ENCODE data around the gene GTF2H2.
"Not testable (repeated sequence)": the region's sequence is repeated elsewhere in the genome, so short reads cannot be mapped to it uniquely, and the experiment has no call there.

DNA sequence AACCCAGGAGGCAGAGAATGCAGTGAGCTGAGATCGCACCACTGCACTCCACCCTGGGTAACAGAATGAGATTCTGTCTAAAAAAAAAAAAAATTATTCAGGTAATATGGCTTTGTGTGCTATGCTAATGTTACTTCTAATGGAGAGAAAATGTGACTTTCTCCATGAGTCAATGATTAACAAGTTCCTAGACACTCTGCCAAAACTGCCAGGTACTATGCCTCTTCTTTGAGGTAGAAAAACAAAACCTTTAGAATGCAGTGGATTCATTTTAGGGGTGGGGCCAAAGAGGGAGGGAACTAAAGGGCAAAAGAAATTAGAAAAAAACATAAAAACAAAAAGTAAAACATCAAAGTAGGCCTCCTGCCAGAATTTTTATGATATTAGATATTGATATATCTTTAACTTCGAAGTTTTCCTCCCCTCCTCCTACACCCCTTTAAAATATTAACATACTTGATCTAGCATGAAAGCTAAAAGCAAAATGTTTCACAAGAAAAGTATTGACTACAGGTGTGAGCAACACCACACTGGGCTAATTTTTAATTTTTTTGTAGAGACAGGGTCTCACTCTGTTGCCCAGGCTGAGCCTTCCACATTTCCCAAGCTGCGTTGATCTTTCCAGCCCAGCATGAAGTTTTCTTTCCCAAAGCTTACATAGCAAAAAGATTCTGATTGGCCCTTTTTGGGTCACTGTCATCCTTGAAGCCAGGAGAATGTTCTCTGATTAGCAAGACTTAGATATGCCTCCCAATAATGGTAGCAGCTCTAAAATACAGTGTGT, 17.0 kb upstream of the GTF2H2 start:
- TF ChIP-seq, protein P1, sequence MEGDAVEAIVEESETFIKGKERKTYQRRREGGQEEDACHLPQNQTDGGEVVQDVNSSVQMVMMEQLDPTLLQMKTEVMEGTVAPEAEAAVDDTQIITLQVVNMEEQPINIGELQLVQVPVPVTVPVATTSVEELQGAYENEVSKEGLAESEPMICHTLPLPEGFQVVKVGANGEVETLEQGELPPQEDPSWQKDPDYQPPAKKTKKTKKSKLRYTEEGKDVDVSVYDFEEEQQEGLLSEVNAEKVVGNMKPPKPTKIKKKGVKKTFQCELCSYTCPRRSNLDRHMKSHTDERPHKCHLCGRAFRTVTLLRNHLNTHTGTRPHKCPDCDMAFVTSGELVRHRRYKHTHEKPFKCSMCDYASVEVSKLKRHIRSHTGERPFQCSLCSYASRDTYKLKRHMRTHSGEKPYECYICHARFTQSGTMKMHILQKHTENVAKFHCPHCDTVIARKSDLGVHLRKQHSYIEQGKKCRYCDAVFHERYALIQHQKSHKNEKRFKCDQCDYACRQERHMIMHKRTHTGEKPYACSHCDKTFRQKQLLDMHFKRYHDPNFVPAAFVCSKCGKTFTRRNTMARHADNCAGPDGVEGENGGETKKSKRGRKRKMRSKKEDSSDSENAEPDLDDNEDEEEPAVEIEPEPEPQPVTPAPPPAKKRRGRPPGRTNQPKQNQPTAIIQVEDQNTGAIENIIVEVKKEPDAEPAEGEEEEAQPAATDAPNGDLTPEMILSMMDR (IDR thresholded peaks at IDR 0.05): not testable (repeated sequence)
- TF ChIP-seq ZFX (IDR thresholded peaks at IDR 0.05; ENCODE audit: borderline replicate concordance): not testable (repeated sequence)

Data from 22Rv1 (cell line).